Measurements from ENCODE around the gene HECW1.

DNA sequence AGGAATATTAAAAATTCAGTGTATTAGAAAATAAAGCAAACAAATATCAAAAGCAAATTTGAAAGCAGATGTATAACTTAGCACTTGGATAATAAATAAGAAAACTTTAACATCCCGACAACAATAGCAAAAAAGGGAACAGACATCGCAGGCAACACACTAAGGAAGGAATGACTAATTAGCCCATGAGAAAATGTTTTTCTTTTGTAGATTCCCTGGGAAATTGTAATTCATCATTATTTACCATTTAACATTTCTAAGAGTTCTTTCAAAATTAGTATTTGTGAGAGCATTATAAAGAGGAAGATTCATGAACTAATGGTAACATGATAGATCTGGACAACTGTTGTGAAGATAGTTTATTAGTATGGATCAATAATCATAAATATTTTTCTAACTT, 364.4 kb downstream of the HECW1 start:
- TF ChIP-seq, protein P1, sequence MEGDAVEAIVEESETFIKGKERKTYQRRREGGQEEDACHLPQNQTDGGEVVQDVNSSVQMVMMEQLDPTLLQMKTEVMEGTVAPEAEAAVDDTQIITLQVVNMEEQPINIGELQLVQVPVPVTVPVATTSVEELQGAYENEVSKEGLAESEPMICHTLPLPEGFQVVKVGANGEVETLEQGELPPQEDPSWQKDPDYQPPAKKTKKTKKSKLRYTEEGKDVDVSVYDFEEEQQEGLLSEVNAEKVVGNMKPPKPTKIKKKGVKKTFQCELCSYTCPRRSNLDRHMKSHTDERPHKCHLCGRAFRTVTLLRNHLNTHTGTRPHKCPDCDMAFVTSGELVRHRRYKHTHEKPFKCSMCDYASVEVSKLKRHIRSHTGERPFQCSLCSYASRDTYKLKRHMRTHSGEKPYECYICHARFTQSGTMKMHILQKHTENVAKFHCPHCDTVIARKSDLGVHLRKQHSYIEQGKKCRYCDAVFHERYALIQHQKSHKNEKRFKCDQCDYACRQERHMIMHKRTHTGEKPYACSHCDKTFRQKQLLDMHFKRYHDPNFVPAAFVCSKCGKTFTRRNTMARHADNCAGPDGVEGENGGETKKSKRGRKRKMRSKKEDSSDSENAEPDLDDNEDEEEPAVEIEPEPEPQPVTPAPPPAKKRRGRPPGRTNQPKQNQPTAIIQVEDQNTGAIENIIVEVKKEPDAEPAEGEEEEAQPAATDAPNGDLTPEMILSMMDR (IDR thresholded peaks at IDR 0.05), result no peak
- no peak for TF ChIP-seq POLR2A (IDR thresholded peaks at IDR 0.05)
